Neural cell (in vitro differentiated cells): Measurements from ENCODE around the gene HECW1.

Experiments
- CTCF ChIP-seq: fragments of 450-650 bp; IDR thresholded peaks from 2 replicates; pipeline ENCODE4 v1.5.1; 2014; ENCODE audit warnings: antibody characterized with exemption, mild to moderate bottlenecking, moderate library complexity; ENCODE audit not compliant: poor library complexity, severe bottlenecking
- EP300 ChIP-seq: fragments of 450-650 bp; conservative IDR thresholded peaks from 2 replicates; pipeline ENCODE4 v1.6.1; 2014; ENCODE audit warnings: antibody characterized with exemption, mild to moderate bottlenecking, moderate library complexity; ENCODE audit not compliant: poor library complexity, severe bottlenecking
- EZH2 ChIP-seq: fragments of 200-600, 300-800 bp; shearing (Covaris generic), sonication (generic); IDR thresholded peaks from 2 replicates; pipeline ENCODE4 v1.6.1; 2014; ENCODE audit warnings: antibody characterized with exemption, low read length, borderline replicate concordance, mild to moderate bottlenecking; ENCODE audit not compliant: insufficient read depth, poor library complexity, severe bottlenecking
- POLR2AphosphoS5 ChIP-seq: IDR thresholded peaks from 2 replicates; pipeline ENCODE4 v1.6.1; 2012
- TAF1 ChIP-seq: IDR thresholded peaks from 2 replicates; pipeline ENCODE4 v1.6.1; 2012; ENCODE audit warnings: low read depth

GRCh38 chr7:43592326-43592725, 479.9 kb downstream of the HECW1 start:
- TF ChIP-seq CTCF (no peak), EZH2 (no peak), TAF1 (no peak), POLR2AphosphoS5 (no peak), EP300 (no peak)
